ENCODE measurements around the gene TBC1D14.

The TBC1D14 gene

GRCh38 chr4:6918338-6918737 lies 8.7 kb downstream of the TBC1D14 start:
- H3K27ac ChIP-seq (ENCODE audit: low read depth, low read length) = no peak overlapping the region
- H3K4me1 ChIP-seq (ENCODE audit: control insufficient read depth, insufficient read depth, low read length) = peaks cover 13% of the 10 kb centered on the region
- no peaks in the 10 kb centered on the region for H3K27me3 ChIP-seq (ENCODE audit: control insufficient read depth, insufficient read depth, low read length)

GRCh38 chr4:6920171-6920570 lies 10.5 kb downstream of the TBC1D14 start:
- H3K36me3 ChIP-seq (ENCODE audit: control insufficient read depth, insufficient read depth, low read length) = peaks cover 18% of the 10 kb centered on the region
- no peaks in the 10 kb centered on the region for H3K27me3 ChIP-seq (ENCODE audit: control insufficient read depth, insufficient read depth, low read length)
- H3K4me1 ChIP-seq (ENCODE audit: control insufficient read depth, insufficient read depth, low read length) = peaks cover 13% of the 10 kb centered on the region
- no peak overlapping the region for H3K4me3 ChIP-seq (ENCODE audit: low read depth, low read length)
- no peaks in the 10 kb centered on the region for H3K9me3 ChIP-seq (ENCODE audit: control insufficient read depth, insufficient read depth, low read length)
- H3K9ac ChIP-seq (ENCODE audit: low read depth, low read length) = no peak overlapping the region
- H3K27ac ChIP-seq (ENCODE audit: low read depth, low read length) = no peak overlapping the region

More at GRCh38 chr4:6918338-6918737, 8.7 kb downstream of the TBC1D14 start:
- no peak overlapping the region for H3K9ac ChIP-seq (ENCODE audit: low read depth, low read length)
- no peaks in the 10 kb centered on the region for H3K9me3 ChIP-seq (ENCODE audit: control insufficient read depth, insufficient read depth, low read length)
- H3K4me3 ChIP-seq (ENCODE audit: low read depth, low read length) = no peak overlapping the region
- H3K36me3 ChIP-seq (ENCODE audit: control insufficient read depth, insufficient read depth, low read length) = peaks cover 2% of the 10 kb centered on the region; the same call in 1 of the 2 replicates

GRCh38 chr4:6923507-6923906 lies 13.9 kb downstream of the TBC1D14 start:
- H3K9me3 ChIP-seq (ENCODE audit: control insufficient read depth, insufficient read depth, low read length) = no peaks in the 10 kb centered on the region
- peaks cover 18% of the 10 kb centered on the region for H3K36me3 ChIP-seq (ENCODE audit: control insufficient read depth, insufficient read depth, low read length)
- H3K4me3 ChIP-seq (ENCODE audit: low read depth, low read length) = no peak overlapping the region
- no peak overlapping the region for H3K9ac ChIP-seq (ENCODE audit: low read depth, low read length)
- H3K4me1 ChIP-seq (ENCODE audit: control insufficient read depth, insufficient read depth, low read length) = peaks cover 4% of the 10 kb centered on the region; the same call in 1 of the 2 replicates
- no peaks in the 10 kb centered on the region for H3K27me3 ChIP-seq (ENCODE audit: control insufficient read depth, insufficient read depth, low read length)
- no peak overlapping the region for H3K27ac ChIP-seq (ENCODE audit: low read depth, low read length)

GRCh38 chr4:6924361-6924779 lies 14.7 kb downstream of the TBC1D14 start:
- Histone ChIP-seq H3K27ac (ENCODE audit: low read depth, low read length) (no peak overlapping the region), H3K9ac (ENCODE audit: low read depth, low read length) (no peak overlapping the region), H3K4me1 (ENCODE audit: control insufficient read depth, insufficient read depth, low read length) (peaks cover 4% of the 10 kb centered on the region; the same call in 1 of the 2 replicates)

GRCh38 chr4:6925357-6925836 lies 15.8 kb downstream of the TBC1D14 start:
- Histone ChIP-seq H3K4me1 (ENCODE audit: control insufficient read depth, insufficient read depth, low read length) (peaks cover 8% of the 10 kb centered on the region; the same call in 1 of the 2 replicates), H3K27ac (ENCODE audit: low read depth, low read length) (no peak overlapping the region), H3K9ac (ENCODE audit: low read depth, low read length) (no peak overlapping the region), H3K9me3 (ENCODE audit: control insufficient read depth, insufficient read depth, low read length) (no peaks in the 10 kb centered on the region), H3K4me3 (ENCODE audit: low read depth, low read length) (no peak overlapping the region), H3K27me3 (ENCODE audit: control insufficient read depth, insufficient read depth, low read length) (no peaks in the 10 kb centered on the region), H3K36me3 (ENCODE audit: control insufficient read depth, insufficient read depth, low read length) (peaks cover 18% of the 10 kb centered on the region)

More at GRCh38 chr4:6924361-6924779, 14.7 kb downstream of the TBC1D14 start:
- Histone ChIP-seq H3K36me3 (ENCODE audit: control insufficient read depth, insufficient read depth, low read length) (peaks cover 18% of the 10 kb centered on the region), H3K9me3 (ENCODE audit: control insufficient read depth, insufficient read depth, low read length) (no peaks in the 10 kb centered on the region), H3K27me3 (ENCODE audit: control insufficient read depth, insufficient read depth, low read length) (no peaks in the 10 kb centered on the region), H3K4me3 (ENCODE audit: low read depth, low read length) (no peak overlapping the region)

- H3K9me3 ChIP-seq (ENCODE audit: control insufficient read depth, insufficient read depth, low read length) = no peaks in the 10 kb centered on the region
- peaks cover 8% of the 10 kb centered on the region; the same call in 1 of the 2 replicates for H3K4me1 ChIP-seq (ENCODE audit: control insufficient read depth, insufficient read depth, low read length)
- H3K36me3 ChIP-seq (ENCODE audit: control insufficient read depth, insufficient read depth, low read length) = peaks cover 18% of the 10 kb centered on the region
- H3K9ac ChIP-seq (ENCODE audit: low read depth, low read length) = no peak overlapping the region
- no peak overlapping the region for H3K4me3 ChIP-seq (ENCODE audit: low read depth, low read length)
- H3K27ac ChIP-seq (ENCODE audit: low read depth, low read length) = no peak overlapping the region
- no peaks in the 10 kb centered on the region for H3K27me3 ChIP-seq (ENCODE audit: control insufficient read depth, insufficient read depth, low read length)
Observed at GRCh38 chr4:6926081-6926480, 16.5 kb downstream of the TBC1D14 start.

GRCh38 chr4:6926681-6927478 lies 17.3 kb downstream of the TBC1D14 start:
- Histone ChIP-seq H3K4me1 (ENCODE audit: control insufficient read depth, insufficient read depth, low read length) (peaks cover 8% of the 10 kb centered on the region; the same call in 1 of the 2 replicates), H3K27me3 (ENCODE audit: control insufficient read depth, insufficient read depth, low read length) (no peaks in the 10 kb centered on the region), H3K9ac (ENCODE audit: low read depth, low read length) (no peak overlapping the region), H3K27ac (ENCODE audit: low read depth, low read length) (no peak overlapping the region), H3K9me3 (ENCODE audit: control insufficient read depth, insufficient read depth, low read length) (no peaks in the 10 kb centered on the region), H3K36me3 (ENCODE audit: control insufficient read depth, insufficient read depth, low read length) (peaks cover 18% of the 10 kb centered on the region), H3K4me3 (ENCODE audit: low read depth, low read length) (no peak overlapping the region)

GRCh38 chr4:6928081-6928480 lies 18.5 kb downstream of the TBC1D14 start:
- Histone ChIP-seq H3K36me3 (ENCODE audit: control insufficient read depth, insufficient read depth, low read length) (peaks cover 18% of the 10 kb centered on the region), H3K27me3 (ENCODE audit: control insufficient read depth, insufficient read depth, low read length) (no peaks in the 10 kb centered on the region), H3K9ac (ENCODE audit: low read depth, low read length) (no peak overlapping the region), H3K4me3 (ENCODE audit: low read depth, low read length) (no peak overlapping the region), H3K4me1 (ENCODE audit: control insufficient read depth, insufficient read depth, low read length) (peaks cover 8% of the 10 kb centered on the region; the same call in 1 of the 2 replicates), H3K27ac (ENCODE audit: low read depth, low read length) (no peak overlapping the region), H3K9me3 (ENCODE audit: control insufficient read depth, insufficient read depth, low read length) (no peaks in the 10 kb centered on the region)

GRCh38 chr4:6929339-6929811 lies 19.7 kb downstream of the TBC1D14 start:
- H3K27me3 ChIP-seq (ENCODE audit: control insufficient read depth, insufficient read depth, low read length) = no peaks in the 10 kb centered on the region
- no peaks in the 10 kb centered on the region for H3K9me3 ChIP-seq (ENCODE audit: control insufficient read depth, insufficient read depth, low read length)
- H3K4me3 ChIP-seq (ENCODE audit: low read depth, low read length) = no peak overlapping the region
- peaks cover 8% of the 10 kb centered on the region; the same call in 1 of the 2 replicates for H3K4me1 ChIP-seq (ENCODE audit: control insufficient read depth, insufficient read depth, low read length)
- H3K36me3 ChIP-seq (ENCODE audit: control insufficient read depth, insufficient read depth, low read length) = peaks cover 6% of the 10 kb centered on the region
- H3K27ac ChIP-seq (ENCODE audit: low read depth, low read length) = no peak overlapping the region
- no peak overlapping the region for H3K9ac ChIP-seq (ENCODE audit: low read depth, low read length)

- Histone ChIP-seq H3K27me3 (ENCODE audit: control insufficient read depth, insufficient read depth, low read length) (no peaks in the 10 kb centered on the region), H3K4me3 (ENCODE audit: low read depth, low read length) (no peak overlapping the region), H3K36me3 (ENCODE audit: control insufficient read depth, insufficient read depth, low read length) (no peaks in the 10 kb centered on the region), H3K9ac (ENCODE audit: low read depth, low read length) (no peak overlapping the region), H3K4me1 (ENCODE audit: control insufficient read depth, insufficient read depth, low read length) (peaks cover 8% of the 10 kb centered on the region; the same call in 1 of the 2 replicates), H3K27ac (ENCODE audit: low read depth, low read length) (no peak overlapping the region), H3K9me3 (ENCODE audit: control insufficient read depth, insufficient read depth, low read length) (no peaks in the 10 kb centered on the region)
Observed at GRCh38 chr4:6929812-6930464, 20.3 kb downstream of the TBC1D14 start.

GRCh38 chr4:6932475-6932874 lies 22.8 kb downstream of the TBC1D14 start:
- no peaks in the 10 kb centered on the region for H3K36me3 ChIP-seq (ENCODE audit: control insufficient read depth, insufficient read depth, low read length)
- no peak overlapping the region for H3K9ac ChIP-seq (ENCODE audit: low read depth, low read length)
- peaks cover 5% of the 10 kb centered on the region; the same call in 1 of the 2 replicates for H3K4me1 ChIP-seq (ENCODE audit: control insufficient read depth, insufficient read depth, low read length)
- no peaks in the 10 kb centered on the region for H3K9me3 ChIP-seq (ENCODE audit: control insufficient read depth, insufficient read depth, low read length)
- no peak overlapping the region for H3K4me3 ChIP-seq (ENCODE audit: low read depth, low read length)
- no peak overlapping the region for H3K27ac ChIP-seq (ENCODE audit: low read depth, low read length)
- H3K27me3 ChIP-seq (ENCODE audit: control insufficient read depth, insufficient read depth, low read length) = no peaks in the 10 kb centered on the region

Measured in HUES48 (cell line).